ENCODE measurements around the gene FAM227B. TPM values are rescaled to one million over a fixed set of nuclear protein-coding genes. Genes with fewer than 3 reads are reported as not detected.

The FAM227B gene
- polyA plus RNA-seq, 1 experiment = 5.0 TPM

DNA sequence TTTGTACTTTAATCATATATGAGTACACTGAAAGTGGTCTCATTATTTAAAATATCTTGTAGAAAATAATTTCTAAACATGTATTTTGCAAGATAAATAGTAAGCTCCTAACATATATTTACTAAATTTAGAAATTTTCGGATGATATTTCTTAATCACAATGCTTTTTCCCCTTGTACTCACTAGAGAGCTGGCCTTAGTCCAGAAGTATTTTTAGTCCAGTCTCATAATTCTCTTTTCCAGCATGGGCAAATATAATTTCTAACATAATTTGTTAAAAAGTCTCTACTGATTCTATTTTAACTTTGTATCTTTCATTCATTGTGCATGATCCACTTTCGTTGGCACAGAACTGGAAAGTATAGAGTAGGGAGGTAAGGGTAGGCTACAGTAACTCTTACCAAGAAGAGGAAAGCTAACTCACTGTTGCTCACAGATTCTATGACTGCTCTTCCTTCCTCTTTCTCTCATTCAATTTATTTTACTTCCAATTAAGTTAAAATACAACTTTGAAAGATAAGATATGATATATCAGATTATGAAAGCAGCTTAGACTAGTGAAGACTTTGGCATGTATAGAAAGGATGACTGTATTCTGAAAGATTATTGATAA, 158.3 kb downstream of the FAM227B start:
- CTCF ChIA-PET = no interaction called here
- Histone ChIP-seq H3K36me3 (ENCODE audit: control insufficient read depth, insufficient read depth, low read length) (no peaks in the 10 kb centered on the region), H3K27me3 (ENCODE audit: control insufficient read depth, insufficient read depth, low read length) (no peaks in the 10 kb centered on the region), H3K4me3 (ENCODE audit: low read depth, low read length) (no peak overlapping the region)
- TF ChIP-seq, protein P1, sequence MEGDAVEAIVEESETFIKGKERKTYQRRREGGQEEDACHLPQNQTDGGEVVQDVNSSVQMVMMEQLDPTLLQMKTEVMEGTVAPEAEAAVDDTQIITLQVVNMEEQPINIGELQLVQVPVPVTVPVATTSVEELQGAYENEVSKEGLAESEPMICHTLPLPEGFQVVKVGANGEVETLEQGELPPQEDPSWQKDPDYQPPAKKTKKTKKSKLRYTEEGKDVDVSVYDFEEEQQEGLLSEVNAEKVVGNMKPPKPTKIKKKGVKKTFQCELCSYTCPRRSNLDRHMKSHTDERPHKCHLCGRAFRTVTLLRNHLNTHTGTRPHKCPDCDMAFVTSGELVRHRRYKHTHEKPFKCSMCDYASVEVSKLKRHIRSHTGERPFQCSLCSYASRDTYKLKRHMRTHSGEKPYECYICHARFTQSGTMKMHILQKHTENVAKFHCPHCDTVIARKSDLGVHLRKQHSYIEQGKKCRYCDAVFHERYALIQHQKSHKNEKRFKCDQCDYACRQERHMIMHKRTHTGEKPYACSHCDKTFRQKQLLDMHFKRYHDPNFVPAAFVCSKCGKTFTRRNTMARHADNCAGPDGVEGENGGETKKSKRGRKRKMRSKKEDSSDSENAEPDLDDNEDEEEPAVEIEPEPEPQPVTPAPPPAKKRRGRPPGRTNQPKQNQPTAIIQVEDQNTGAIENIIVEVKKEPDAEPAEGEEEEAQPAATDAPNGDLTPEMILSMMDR (IDR thresholded peaks at IDR 0.05; ENCODE audit: insufficient read depth, low read depth, low read length) = no peak
- no peak for DNase-seq (ENCODE audit: low read depth)
- POLR2A ChIA-PET = interaction anchor here (0.7 kb wide), 1 partner anchor 40 kb away, joined by 3 read pairs; the partner anchor contains the start of gene FGF7

DNA sequence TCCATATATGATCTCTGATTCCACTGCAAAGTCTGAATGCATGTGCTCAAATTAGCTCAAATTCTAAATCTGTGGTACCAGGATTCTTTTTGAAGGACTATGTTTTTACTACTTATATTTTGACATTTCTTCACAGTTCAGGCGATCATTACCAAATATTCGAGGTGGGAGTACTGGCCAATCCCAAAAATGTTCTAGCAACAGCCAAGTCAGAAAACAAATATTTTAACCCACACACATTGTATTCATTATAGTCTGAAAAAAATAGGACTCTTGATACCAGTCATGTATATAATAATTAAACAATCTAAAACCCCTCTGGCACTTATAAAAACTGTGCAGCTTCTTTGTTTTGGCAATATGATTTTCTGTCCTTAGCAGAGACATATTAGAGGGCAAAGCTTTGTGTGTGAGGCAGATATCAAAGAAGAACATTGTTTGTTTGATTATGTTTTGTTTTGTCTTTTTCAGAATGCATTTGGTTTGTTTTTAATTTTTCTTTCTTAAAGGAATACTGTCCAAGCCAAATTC, 160.1 kb downstream of the FAM227B start:
- no peak for DNase-seq (ENCODE audit: low read depth)
- ChIA-PET POLR2A (interaction anchor here (0.6 kb wide), 1 partner anchor 12 kb away, joined by 4 read pairs; no protein-coding TSS in a partner anchor), CTCF (interaction anchor here (1.1 kb wide), 2 partner anchors 38 to 402 kb away, joined by 3 read pairs; partner anchors contain the start of gene FGF7)
- TF ChIP-seq, protein P1 (IDR thresholded peaks at IDR 0.05; ENCODE audit: insufficient read depth, low read depth, low read length) = no peak
- H3K36me3 ChIP-seq (ENCODE audit: control insufficient read depth, insufficient read depth, low read length) = no peaks in the 10 kb centered on the region
- H3K4me3 ChIP-seq (ENCODE audit: low read depth, low read length) = no peak overlapping the region
- H3K27me3 ChIP-seq (ENCODE audit: control insufficient read depth, insufficient read depth, low read length) = no peaks in the 10 kb centered on the region

DNA sequence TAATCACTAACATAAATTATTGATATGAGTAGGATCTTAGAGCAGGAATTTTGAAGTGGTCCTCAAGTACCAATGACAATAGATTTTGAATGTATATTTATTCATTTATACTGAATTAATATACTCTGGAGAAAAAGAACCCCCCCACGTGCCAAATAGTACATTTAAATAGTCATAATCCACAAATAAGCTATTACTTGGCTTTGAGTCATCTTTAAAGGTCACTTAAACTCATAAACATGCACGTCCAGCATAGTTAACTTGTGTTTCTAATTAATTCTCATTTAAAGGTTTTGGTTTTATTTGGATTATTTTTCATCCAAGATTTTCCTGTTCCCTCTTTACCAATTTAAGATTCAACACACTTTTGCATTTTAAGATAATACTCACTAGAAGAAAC, 162.5 kb downstream of the FAM227B start:
- TF ChIP-seq, protein P1 (IDR thresholded peaks at IDR 0.05; ENCODE audit: insufficient read depth, low read depth, low read length) = no peak
- H3K4me3 ChIP-seq (ENCODE audit: low read depth, low read length) = no peak overlapping the region
- DNase-seq (ENCODE audit: low read depth) = peak; percentile 20
- ChIA-PET POLR2A (interaction anchor here (0.6 kb wide), 1 partner anchor 33 kb away, joined by 3 read pairs; no protein-coding TSS in a partner anchor), CTCF (no interaction called here)
- no peaks in the 10 kb centered on the region for H3K36me3 ChIP-seq (ENCODE audit: control insufficient read depth, insufficient read depth, low read length)
- H3K27me3 ChIP-seq (ENCODE audit: control insufficient read depth, insufficient read depth, low read length) = no peaks in the 10 kb centered on the region

DNA sequence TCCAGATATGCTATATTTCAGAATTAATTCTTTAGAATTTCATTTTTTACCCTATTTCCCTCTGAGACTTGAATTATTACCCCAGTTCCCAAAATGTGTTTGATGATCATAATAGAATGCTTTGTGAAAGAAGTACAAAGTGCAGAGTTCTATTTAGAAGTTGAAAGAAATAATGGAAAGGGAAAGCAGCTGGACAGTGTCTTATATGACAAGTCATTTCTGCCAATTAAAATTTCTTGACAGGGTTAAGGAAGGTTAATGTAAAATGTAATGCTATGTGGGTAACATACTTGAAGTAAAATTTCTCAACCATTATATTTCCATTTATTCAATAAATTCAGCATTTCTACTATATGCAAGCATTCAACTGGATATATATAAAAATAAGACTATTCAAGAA, 164.5 kb downstream of the FAM227B start:
- no peak for DNase-seq (ENCODE audit: low read depth)
- no peaks in the 10 kb centered on the region for H3K27me3 ChIP-seq (ENCODE audit: control insufficient read depth, insufficient read depth, low read length)
- ChIA-PET CTCF (no interaction called here), POLR2A (no interaction called here)
- H3K4me3 ChIP-seq (ENCODE audit: low read depth, low read length) = no peak overlapping the region
- H3K36me3 ChIP-seq (ENCODE audit: control insufficient read depth, insufficient read depth, low read length) = no peaks in the 10 kb centered on the region
- TF ChIP-seq, protein P1 (IDR thresholded peaks at IDR 0.05; ENCODE audit: insufficient read depth, low read depth, low read length) = no peak

DNA sequence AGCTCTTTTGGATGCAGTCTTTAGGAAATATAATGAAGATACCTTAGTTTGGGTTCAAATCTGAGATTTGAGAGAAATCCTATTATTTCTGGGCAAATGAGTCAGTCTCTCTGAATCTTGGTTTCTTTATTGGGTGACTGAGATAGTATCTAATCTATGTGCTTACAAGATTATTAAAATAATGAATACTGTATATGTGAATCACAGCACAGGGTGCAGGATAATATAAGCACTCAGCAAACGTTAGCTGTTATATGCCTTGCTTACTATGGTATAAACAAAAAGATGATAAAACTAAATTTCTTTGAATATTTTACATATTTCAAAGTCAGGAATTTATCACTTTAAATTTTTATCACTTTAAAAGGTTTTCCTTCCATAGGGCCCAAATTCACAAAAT, 168.0 kb downstream of the FAM227B start:
- TF ChIP-seq, protein P1 (IDR thresholded peaks at IDR 0.05; ENCODE audit: insufficient read depth, low read depth, low read length) = no peak
- H3K36me3 ChIP-seq (ENCODE audit: control insufficient read depth, insufficient read depth, low read length) = no peaks in the 10 kb centered on the region
- no peaks in the 10 kb centered on the region for H3K27me3 ChIP-seq (ENCODE audit: control insufficient read depth, insufficient read depth, low read length)
- ChIA-PET POLR2A (no interaction called here), CTCF (interaction anchor here (0.6 to 1.3 kb wide), 2 partner anchors 8 to 774 kb away, joined by 3 to 5 read pairs; no protein-coding TSS in a partner anchor)
- DNase-seq (ENCODE audit: low read depth) = no peak
- no peak overlapping the region for H3K4me3 ChIP-seq (ENCODE audit: low read depth, low read length)

All from BJ (cell line).